Esophagus squamous epithelium (tissue), 5 donors: Measurements from ENCODE around the gene PPP1R36. TPM values are rescaled to one million over a fixed set of nuclear protein-coding genes. Genes with fewer than 3 reads are reported as not detected.
A peak's percentile ranks its signal among the peaks of the same experiment; 100 is the strongest.

Source experiments
- DNase-seq: peaks from one replicate; lab custom pipeline; 2025; lab: John Stamatoyannopoulos, UW
- H3K27ac ChIP-seq, 4 donors: fragments of 200-600 bp; sonication (generic); one replicate each; pipeline ENCODE4 v1.5.1; 2016 to 2019; ENCODE audit warnings: mild to moderate bottlenecking in 1 of 4
- H3K27me3 ChIP-seq, 4 donors: fragments of 200-600 bp; sonication (generic); 1 replicate in 3 of 4; 2 replicates in 1 of 4; pipeline versions ENCODE4 v1.5.1 to v1.6.0; 2017 to 2021; ENCODE audit warnings: antibody characterized with exemption in 1 of 4
- H3K36me3 ChIP-seq, 3 donors: fragments of 200-600 bp; sonication (generic); one replicate each; pipeline ENCODE4 v1.5.1; 2016 to 2019
- H3K4me1 ChIP-seq, 3 donors: fragments of 200-600 bp; sonication (generic); one replicate each; pipeline ENCODE4 v1.5.1; 2017 to 2019
- H3K4me3 ChIP-seq, 4 donors: fragments of 200-600 bp; sonication (generic); 1 replicate in 3 of 4; 2 replicates in 1 of 4; pipeline ENCODE4 v1.5.1; 2016 to 2019; ENCODE audit warnings: mild to moderate bottlenecking in 2 of 4, moderate library complexity in 1 of 4
- H3K9me3 ChIP-seq, 3 donors: fragments of 200-600 bp; sonication (generic); one replicate each; pipeline ENCODE4 v1.5.1; 2016 to 2019
- CTCF ChIP-seq, 6 experiments: fragments of 450-650 bp in 4 of 6; fragments of 200-600 bp in 2 of 6; sonication (generic) in 2 of 6; IDR thresholded peaks; one replicate each; pipeline ENCODE4 v1.5.1; 2016 to 2019; ENCODE audit warnings: antibody characterized with exemption in 6 of 6, mild to moderate bottlenecking in 4 of 6, moderate library complexity in 4 of 6
- POLR2A ChIP-seq, 4 donors: fragments of 450-650 bp; IDR thresholded peaks; one replicate each; pipeline ENCODE4 v1.6.1; 2017; ENCODE audit warnings: antibody characterized with exemption in 4 of 4, mild to moderate bottlenecking in 4 of 4, moderate library complexity in 3 of 4
- WGBS, 2 donors: methylation state at CpG; one replicate each; pipeline ENCODE4 v1.1.5; 2018; 5-methylcytosine and 5-hydroxymethylcytosine counted together
- intact Hi-C: fragments of 100-400 bp; cut with DNase I; formaldehyde crosslinking; loops from one replicate; pipeline ENCODE4 v1.15.0; 2022
- total RNA-seq, 4 donors: library from RNA; depleted of rRNA; stranded (reverse); fragments of >200 nt; gene quantifications; one replicate each; pipeline ENCODE4 v1.1.0, GENCODE V29; 2016
- donor health status: DM: yes; HTN: yes; CAD: no.

The PPP1R36 gene
- total RNA-seq, 4 donors from 2014 or later = 0.23 to 1.3 (median 1.2) TPM

GRCh38 chr14:64572386-64573104, 22.8 kb downstream of the PPP1R36 start:
- Histone ChIP-seq H3K4me3 (no peak overlapping the region), H3K27me3 (no peaks in the 10 kb centered on the region), H3K4me1 (peaks cover 13 to 64% (median 23%) of the 10 kb centered on the region in 3 donors), H3K9me3 (no peaks in the 10 kb centered on the region), H3K36me3 (no peaks in the 10 kb centered on the region), H3K27ac (peak overlapping the region; percentile 25 to 87 (median 68))
- TF ChIP-seq CTCF (IDR thresholded peaks at IDR 0.05) (no peak), POLR2A (IDR thresholded peaks at IDR 0.05) (no peak)
- no peak for DNase-seq
- intact Hi-C loops = no loop called here

GRCh38 chr14:64573109-64573508, 23.3 kb downstream of the PPP1R36 start:
- Histone ChIP-seq H3K36me3 (no peaks in the 10 kb centered on the region), H3K27me3 (no peaks in the 10 kb centered on the region), H3K9me3 (no peaks in the 10 kb centered on the region), H3K4me1 (peaks cover 13 to 62% (median 23%) of the 10 kb centered on the region in 3 donors), H3K4me3 (no peak overlapping the region), H3K27ac (peak overlapping the region; percentile 25 to 87 (median 68))
- intact Hi-C loops = no loop called here
- TF ChIP-seq POLR2A (IDR thresholded peaks at IDR 0.05) (no peak), CTCF (IDR thresholded peaks at IDR 0.05) (no peak)
- 65 to 68% methylated on average over 3 of the region's 3 CpGs for WGBS, 2 donors
- DNase-seq = no peak

GRCh38 chr14:64574371-64575107, 24.8 kb downstream of the PPP1R36 start:
- no peaks in the 10 kb centered on the region for H3K27me3 ChIP-seq
- TF ChIP-seq CTCF (IDR thresholded peaks at IDR 0.05) (no peak), POLR2A (IDR thresholded peaks at IDR 0.05) (no peak)
- H3K27ac ChIP-seq = peak overlapping the region in 3 of 4 donors; percentile 29 to 87 (median 79)
- intact Hi-C loops = no loop called here
- H3K4me1 ChIP-seq = peaks cover 10 to 47% (median 11%) of the 10 kb centered on the region in 3 donors
- DNase-seq = no peak
- 70 to 90% methylated on average over 6 of the region's 6 CpGs for WGBS, 2 donors
- H3K9me3 ChIP-seq = no peaks in the 10 kb centered on the region
- H3K36me3 ChIP-seq = no peaks in the 10 kb centered on the region
- no peak overlapping the region for H3K4me3 ChIP-seq

GRCh38 chr14:64577211-64577610, 27.4 kb downstream of the PPP1R36 start:
- 84 to 96% methylated on average over 5 of the region's 5 CpGs for WGBS, 2 donors
- TF ChIP-seq CTCF (IDR thresholded peaks at IDR 0.05) (no peak), POLR2A (IDR thresholded peaks at IDR 0.05) (no peak)
- Histone ChIP-seq H3K4me1 (peaks cover 6 to 34% (median 7%) of the 10 kb centered on the region in 3 donors), H3K9me3 (no peaks in the 10 kb centered on the region), H3K4me3 (no peak overlapping the region), H3K36me3 (no peaks in the 10 kb centered on the region), H3K27me3 (no peaks in the 10 kb centered on the region), H3K27ac (no peak overlapping the region)
- intact Hi-C loops = no loop called here
- no peak for DNase-seq

GRCh38 chr14:64580467-64580866, 30.7 kb downstream of the PPP1R36 start:
- TF ChIP-seq CTCF (IDR thresholded peaks at IDR 0.05) (no peak), POLR2A (IDR thresholded peaks at IDR 0.05) (no peak)
- H3K36me3 ChIP-seq = no peaks in the 10 kb centered on the region
- intact Hi-C loops = no loop called here
- H3K27me3 ChIP-seq = no peaks in the 10 kb centered on the region
- H3K4me3 ChIP-seq = no peak overlapping the region
- 52 to 75% methylated on average over 7 of the region's 7 CpGs for WGBS, 2 donors
- no peak for DNase-seq
- no peaks in the 10 kb centered on the region for H3K9me3 ChIP-seq
- peaks cover 0 to 8% (median 0%) of the 10 kb centered on the region in 3 donors for H3K4me1 ChIP-seq
- H3K27ac ChIP-seq = no peak overlapping the region
